Neuronal stem cell (in vitro differentiated cells): ENCODE data around the gene ABCC9.

Source experiments
- DNase-seq: peaks from one replicate; pipeline ENCODE4 v3.0.0-alpha.2; 2013; ENCODE audit warnings: low spot score
- H2AFZ ChIP-seq: one replicate; pipeline ENCODE4 v1.6.1; 2013; ENCODE audit warnings: mild to moderate bottlenecking, low read length, inconsistent platforms
- H2AK5ac ChIP-seq: 2 replicates; pipeline ENCODE4 v1.6.1; 2013; ENCODE audit warnings: low read depth, mild to moderate bottlenecking, inconsistent platforms, low read length, moderate library complexity, mixed read lengths
- H2BK120ac ChIP-seq: 2 replicates; pipeline ENCODE4 v1.6.1; 2013; ENCODE audit warnings: low read depth, mild to moderate bottlenecking, inconsistent platforms, low read length, moderate library complexity, mixed read lengths
- H2BK12ac ChIP-seq: one replicate; pipeline ENCODE4 v1.6.1; 2013; ENCODE audit warnings: low read length, inconsistent platforms
- H2BK15ac ChIP-seq: 2 replicates; pipeline ENCODE4 v1.6.1; 2013; ENCODE audit warnings: mild to moderate bottlenecking, low read length, inconsistent platforms, mixed read lengths
- H2BK5ac ChIP-seq: one replicate; pipeline ENCODE4 v1.6.1; 2013; ENCODE audit warnings: inconsistent platforms, mild to moderate bottlenecking, low read length, moderate library complexity
- H3K14ac ChIP-seq: one replicate; pipeline ENCODE4 v1.6.1; 2013; ENCODE audit warnings: low read length, inconsistent platforms
- H3K18ac ChIP-seq: 2 replicates; pipeline ENCODE4 v1.6.1; 2013; ENCODE audit warnings: low read length, inconsistent platforms
- H3K23ac ChIP-seq: 2 replicates; pipeline ENCODE4 v1.6.1; 2013; ENCODE audit warnings: low read depth, mild to moderate bottlenecking, mixed read lengths, low read length, inconsistent platforms; ENCODE audit not compliant: poor library complexity
- H3K27ac ChIP-seq: replicated peaks from 3 replicates; pipeline ENCODE4 v1.5.1; 2013; ENCODE audit warnings: low read length, inconsistent platforms
- H3K27me3 ChIP-seq, 3 experiments: 2 replicates each; pipeline ENCODE4 v1.6.1; 2013; ENCODE audit warnings: low read length in 3 of 3, mild to moderate bottlenecking in 2 of 3, inconsistent platforms in 1 of 3, low read depth in 1 of 3, mixed read lengths in 1 of 3, moderate library complexity in 1 of 3; ENCODE audit not compliant: control insufficient read depth in 3 of 3, insufficient read depth in 3 of 3
- H3K36me3 ChIP-seq, 2 donors: replicated peaks in 1 of 2; 2 replicates each; pipeline ENCODE4 v1.6.1; 2013; ENCODE audit warnings: low read length in 2 of 2; ENCODE audit not compliant: control insufficient read depth in 2 of 2, insufficient read depth in 2 of 2
- H3K4ac ChIP-seq: 2 replicates; pipeline ENCODE4 v1.6.1; 2013; ENCODE audit warnings: inconsistent platforms, mild to moderate bottlenecking, low read length, moderate library complexity
- H3K4me1 ChIP-seq, 2 donors: 1 replicate in 1 of 2; 2 replicates in 1 of 2; pipeline ENCODE4 v1.6.1; 2013; ENCODE audit warnings: low read length in 2 of 2, low read depth in 1 of 2; ENCODE audit not compliant: control insufficient read depth in 2 of 2, insufficient read depth in 1 of 2
- H3K4me2 ChIP-seq: one replicate; pipeline ENCODE4 v1.6.1; 2013; ENCODE audit warnings: mild to moderate bottlenecking, low read length, inconsistent platforms; ENCODE audit not compliant: insufficient read depth, poor library complexity, severe bottlenecking
- H3K4me3 ChIP-seq, 2 donors: 2 replicates each; pipeline ENCODE4 v1.5.1; 2013; ENCODE audit warnings: low read length in 2 of 2, mild to moderate bottlenecking in 2 of 2, inconsistent platforms in 1 of 2, moderate library complexity in 1 of 2
- H3K79me1 ChIP-seq: one replicate; pipeline ENCODE4 v1.6.1; 2013; ENCODE audit warnings: low read depth, mild to moderate bottlenecking, inconsistent platforms, low read length, moderate library complexity
- H3K9ac ChIP-seq: one replicate; pipeline ENCODE4 v1.6.1; 2013; ENCODE audit warnings: mild to moderate bottlenecking, low read depth, low read length, inconsistent platforms; ENCODE audit not compliant: poor library complexity
- H3K9me3 ChIP-seq, 2 donors: replicated peaks in 1 of 2; 2 replicates each; pipeline versions ENCODE3 to v1.6.1; 2013; ENCODE audit warnings: low read length in 2 of 2, mild to moderate bottlenecking in 2 of 2, inconsistent platforms in 1 of 2, low read depth in 1 of 2, mixed read lengths in 1 of 2, moderate library complexity in 1 of 2; ENCODE audit not compliant: control insufficient read depth in 2 of 2, insufficient read depth in 1 of 2
- H4K8ac ChIP-seq: one replicate; pipeline ENCODE4 v1.6.1; 2013; ENCODE audit warnings: low read depth, mild to moderate bottlenecking, inconsistent platforms, low read length, moderate library complexity
- H4K91ac ChIP-seq: one replicate; pipeline ENCODE4 v1.6.1; 2013; ENCODE audit warnings: low read length, low read depth, mild to moderate bottlenecking, inconsistent platforms; ENCODE audit not compliant: poor library complexity
- WGBS, 2 donors: extraction: QIAGEN DNeasy Blood & Tissue Kit; methylation state at CpG; one replicate each; pipeline ENCODE4 v1.1.7; 2013; ENCODE audit warnings: missing lambda C conversion rate in 2 of 2, mixed read lengths in 1 of 2; ENCODE audit not compliant: insufficient read length in 2 of 2, insufficient replicate concordance in 1 of 2; ENCODE audit errors: extremely low coverage in 2 of 2; 5-methylcytosine and 5-hydroxymethylcytosine counted together

Gene ABCC9

DNA sequence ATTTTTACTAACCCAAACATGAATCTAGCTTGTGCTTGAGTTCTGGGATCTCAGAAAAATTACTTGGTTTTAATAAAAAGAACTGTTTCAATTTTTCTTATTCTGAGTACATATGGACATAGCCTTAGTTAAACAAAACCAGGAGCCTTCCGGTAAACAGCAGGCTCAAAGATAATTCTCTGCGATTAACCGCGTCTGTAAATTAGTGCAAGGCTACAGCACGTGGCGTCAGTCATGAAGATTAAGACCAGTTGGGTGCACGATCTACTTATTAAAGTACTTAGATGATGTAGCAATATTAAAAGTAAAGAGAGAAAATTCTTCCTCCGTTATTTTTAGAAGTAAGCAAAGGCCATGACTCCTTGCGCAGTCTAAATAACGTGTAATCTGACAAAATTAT, 167.4 kb downstream of the ABCC9 start:
- WGBS, 2 donors: 100% methylated on average over 1 of the region's 10 CpGs; no CpG with 5 or more reads in 1 of the 2 donors
- no peak overlapping the region for H3K9ac ChIP-seq
- H3K23ac ChIP-seq: no peak overlapping the region
- H4K91ac ChIP-seq: no peak overlapping the region
- no peak overlapping the region for H4K8ac ChIP-seq
- no peak overlapping the region for H3K4ac ChIP-seq
- H2BK12ac ChIP-seq: no peak overlapping the region
- no peak overlapping the region for H3K14ac ChIP-seq
- H3K27me3 ChIP-seq: no peaks in the 10 kb centered on the region
- no peak overlapping the region for H3K27ac ChIP-seq
- no peaks in the 10 kb centered on the region for H3K79me1 ChIP-seq
- H3K9me3 ChIP-seq: peaks cover 0 to 9% of the 10 kb centered on the region in 2 donors
- H2BK120ac ChIP-seq: no peak overlapping the region
- no peak overlapping the region for H3K18ac ChIP-seq
- peaks cover 0 to 44% of the 10 kb centered on the region in 2 donors for H3K36me3 ChIP-seq
- peaks cover 2 to 28% of the 10 kb centered on the region in 2 donors for H3K4me1 ChIP-seq
- no peak overlapping the region for H2BK15ac ChIP-seq
- no peak overlapping the region for H2BK5ac ChIP-seq
- H2AFZ ChIP-seq: peak overlapping the region; percentile 36
- H3K4me3 ChIP-seq: peak overlapping the region in 1 of 2 donors; percentile 54
- H2AK5ac ChIP-seq: no peak overlapping the region
- H3K4me2 ChIP-seq: no peak overlapping the region
- DNase-seq: no peak

DNA sequence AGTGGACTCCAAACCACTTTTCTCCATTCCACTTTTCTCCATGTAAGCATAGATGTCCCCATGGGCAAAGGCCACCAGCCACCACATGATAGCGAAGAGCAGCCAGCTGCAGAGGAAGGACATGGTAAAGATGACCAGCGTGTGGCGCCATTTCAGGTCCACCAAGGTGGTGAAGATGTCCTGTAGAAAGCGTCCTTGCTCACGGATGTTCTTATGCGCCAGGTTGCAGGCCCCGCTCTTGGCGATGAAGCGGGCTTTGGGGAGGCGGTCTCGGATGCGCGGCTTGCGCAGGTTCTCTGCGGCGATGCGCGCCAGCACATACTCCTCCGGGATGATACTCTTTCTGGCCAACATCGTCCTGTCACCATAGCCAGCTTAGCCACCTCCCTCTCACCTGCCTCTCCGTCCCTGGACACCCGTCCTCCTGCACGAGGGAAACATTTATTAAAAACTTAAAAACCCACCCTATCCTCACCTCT, 167.9 kb downstream of the ABCC9 start:
- H3K9ac ChIP-seq: no peak overlapping the region
- H2BK15ac ChIP-seq: no peak overlapping the region
- no peak overlapping the region for H4K91ac ChIP-seq
- H3K27ac ChIP-seq: no peak overlapping the region
- DNase-seq: no peak
- H3K23ac ChIP-seq: no peak overlapping the region
- peaks cover 0 to 10% of the 10 kb centered on the region in 2 donors for H3K9me3 ChIP-seq
- no peak overlapping the region for H3K4me2 ChIP-seq
- no peak overlapping the region for H2BK12ac ChIP-seq
- H2BK120ac ChIP-seq: no peak overlapping the region
- H3K27me3 ChIP-seq: no peaks in the 10 kb centered on the region
- no CpG with 5 or more reads among the region's 23 CpGs for WGBS, 2 donors
- H2AFZ ChIP-seq: peak overlapping the region; percentile 36
- no peak overlapping the region for H3K18ac ChIP-seq
- H3K4me1 ChIP-seq: peaks cover 2 to 28% of the 10 kb centered on the region in 2 donors
- H3K14ac ChIP-seq: no peak overlapping the region
- H3K4ac ChIP-seq: no peak overlapping the region
- H3K4me3 ChIP-seq: peak overlapping the region; percentile 16 to 54
- peaks cover 0 to 49% of the 10 kb centered on the region in 2 donors for H3K36me3 ChIP-seq
- no peaks in the 10 kb centered on the region for H3K79me1 ChIP-seq
- H2AK5ac ChIP-seq: no peak overlapping the region
- no peak overlapping the region for H4K8ac ChIP-seq
- H2BK5ac ChIP-seq: no peak overlapping the region

DNA sequence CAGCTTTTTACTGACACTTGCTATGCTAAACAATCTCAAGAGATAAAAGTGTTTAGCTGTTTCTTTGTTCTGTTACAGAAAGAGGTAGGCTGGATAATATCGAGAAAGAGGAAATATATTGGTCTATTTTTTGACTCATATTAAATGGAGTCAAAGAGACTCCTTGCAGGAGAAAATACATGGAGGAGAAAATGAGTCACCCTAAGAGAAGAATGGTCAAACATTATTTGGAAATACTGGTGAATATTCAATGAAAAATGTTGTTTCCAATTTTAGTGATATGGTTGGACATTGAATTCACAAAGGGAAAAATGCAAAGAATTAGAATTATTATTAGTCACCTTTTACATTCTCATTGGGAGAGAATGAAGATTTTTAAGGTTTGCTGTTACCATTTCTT, 169.9 kb downstream of the ABCC9 start:
- Histone ChIP-seq H3K27ac (no peak overlapping the region), H2AFZ (no peak overlapping the region), H2AK5ac (no peak overlapping the region), H3K23ac (no peak overlapping the region), H2BK15ac (no peak overlapping the region), H3K14ac (no peak overlapping the region), H2BK5ac (no peak overlapping the region), H3K4me3 (no peak overlapping the region), H3K18ac (no peak overlapping the region), H3K36me3 (peaks cover 0 to 67% of the 10 kb centered on the region in 2 donors), H2BK12ac (no peak overlapping the region), H3K27me3 (no peaks in the 10 kb centered on the region), H3K4me1 (peaks cover 2 to 23% of the 10 kb centered on the region in 2 donors), H3K9me3 (peaks cover 0 to 22% of the 10 kb centered on the region in 2 donors), H3K4ac (no peak overlapping the region), H3K79me1 (no peaks in the 10 kb centered on the region), H3K9ac (no peak overlapping the region), H3K4me2 (no peak overlapping the region), H4K91ac (no peak overlapping the region), H2BK120ac (no peak overlapping the region), H4K8ac (no peak overlapping the region)
- no CpG with 5 or more reads among the region's 1 CpG for WGBS, 2 donors
- no peak for DNase-seq

DNA sequence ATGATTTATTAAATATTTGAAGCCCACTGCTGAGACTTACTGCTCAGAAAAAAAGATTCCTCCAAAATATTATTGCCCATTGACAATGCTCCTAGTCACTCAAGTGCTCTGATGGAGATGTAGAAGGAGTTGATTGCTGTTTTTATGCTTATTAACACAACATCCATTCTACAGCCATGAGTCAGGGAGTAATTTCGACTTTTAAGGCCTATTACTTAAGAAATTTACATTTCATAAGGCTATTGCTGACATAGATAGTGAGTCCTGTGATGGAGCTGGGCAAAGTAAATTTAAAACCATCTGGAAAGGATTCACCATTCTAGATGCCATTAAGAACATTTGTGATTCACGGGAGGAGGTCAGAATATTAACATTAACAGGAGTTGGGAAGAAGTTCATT, 171.9 kb downstream of the ABCC9 start:
- no CpG with 5 or more reads among the region's 2 CpGs for WGBS, 2 donors
- H3K9me3 ChIP-seq: peaks cover 0 to 27% of the 10 kb centered on the region in 2 donors
- no peak overlapping the region for H4K91ac ChIP-seq

More for the DNA sequence above, 171.9 kb downstream of the ABCC9 start:
- H3K4me2 ChIP-seq: no peak overlapping the region
- no peak overlapping the region for H2BK120ac ChIP-seq
- no peak overlapping the region for H3K9ac ChIP-seq
- H3K23ac ChIP-seq: no peak overlapping the region
- no peak for DNase-seq
- H3K4me3 ChIP-seq: no peak overlapping the region
- no peak overlapping the region for H2BK5ac ChIP-seq
- H3K4ac ChIP-seq: no peak overlapping the region
- no peaks in the 10 kb centered on the region for H3K27me3 ChIP-seq
- no peak overlapping the region for H3K14ac ChIP-seq
- H3K79me1 ChIP-seq: no peaks in the 10 kb centered on the region
- H2AFZ ChIP-seq: no peak overlapping the region
- no peak overlapping the region for H4K8ac ChIP-seq
- no peak overlapping the region for H2BK15ac ChIP-seq
- no peak overlapping the region for H3K18ac ChIP-seq
- peaks cover 0 to 16% of the 10 kb centered on the region in 2 donors for H3K4me1 ChIP-seq
- H3K36me3 ChIP-seq: peaks cover 0 to 87% of the 10 kb centered on the region in 2 donors
- no peak overlapping the region for H2BK12ac ChIP-seq
- H3K27ac ChIP-seq: no peak overlapping the region
- H2AK5ac ChIP-seq: no peak overlapping the region
